GM12878 (cell line): ENCODE results near the gene KCNA5. TPM values are rescaled to one million over a fixed set of nuclear protein-coding genes. Genes with fewer than 3 reads are reported as not detected.

ENCODE experiments used
- ATAC-seq: fragments of 200-7000 bp; cut with Tn5 transposase; 3 replicates; pipeline ENCODE4 v1.9.1; 2020; ENCODE audit warnings: mild to moderate bottlenecking, moderate library complexity
- BruUV-seq: library from RNA; stranded (reverse); fragments of 400-500 nt; replicated peaks from 2 replicates; lab custom pipeline; 2021; lab: Mats Ljungman, UMichigan
- CTCF ChIA-PET: fragments of 300-600 bp; sonication (Branson Sonifier 250); formaldehyde crosslinking; extraction: SDS; loops from one replicate; lab custom pipeline; 2021; ENCODE audit warnings: inconsistent platforms; lab: Yijun Ruan, JAX
- POLR2A ChIA-PET: fragments of 350-600 bp; formaldehyde crosslinking; extraction: SDS; loops from one replicate; lab custom pipeline; 2021; ENCODE audit warnings: inconsistent platforms; lab: Charles Lee
- RAD21 ChIA-PET: fragments of 300-600 bp; sonication (Branson Sonifier 250); formaldehyde crosslinking; loops from one replicate; lab custom pipeline; 2023; ENCODE audit warnings: antibody characterized with exemption; ENCODE audit not compliant: unreplicated experiment; lab: Charles Lee
- SMC1A ChIA-PET: fragments of 300-600 bp; sonication (Branson Sonifier 250); formaldehyde crosslinking; loops from one replicate; lab custom pipeline; 2023; ENCODE audit not compliant: unreplicated experiment, uncharacterized antibody; lab: Charles Lee
- DNase-seq: peaks from one replicate; pipeline ENCODE4 v3.0.0-alpha.2; 2011; ENCODE audit warnings: low read depth, low spot score
- FAIRE-seq: peaks from 3 replicates; lab custom pipeline; 2011; peaks lifted over from hg19 to GRCh38; lab: Jason Lieb, UNC
- H2AFZ ChIP-seq: 2 replicates; pipeline ENCODE4 v1.6.0; 2011; ENCODE audit warnings: low read depth, low read length, control low read depth; ENCODE audit not compliant: control insufficient read depth
- H3K27ac ChIP-seq: 2 replicates; pipeline ENCODE4 v1.5.1; 2011; ENCODE audit warnings: control low read depth; ENCODE audit not compliant: control insufficient read depth, insufficient read depth
- H3K27me3 ChIP-seq, 2 experiments: replicated peaks in 1 of 2; 2 replicates each; pipeline versions ENCODE4 v1.6.0 to v1.6.1; 2011; ENCODE audit warnings: low read length in 1 of 2; ENCODE audit not compliant: control insufficient read depth in 2 of 2, insufficient read depth in 2 of 2
- H3K36me3 ChIP-seq, 2 experiments: 2 replicates each; pipeline ENCODE4 v1.5.1; 2011; ENCODE audit warnings: low read length in 1 of 2; ENCODE audit not compliant: control insufficient read depth in 2 of 2, insufficient read depth in 2 of 2
- H3K4me1 ChIP-seq: 2 replicates; pipeline ENCODE4 v1.6.1; 2011; ENCODE audit warnings: mild to moderate bottlenecking, low read length, moderate library complexity, mixed read lengths; ENCODE audit not compliant: control insufficient read depth, insufficient read depth
- H3K4me2 ChIP-seq: 2 replicates; pipeline ENCODE4 v1.6.0; 2011; ENCODE audit warnings: control low read depth; ENCODE audit not compliant: control insufficient read depth, insufficient read depth
- H3K4me3 ChIP-seq: fragments of 200-600 bp; sonication (generic); 2 replicates; pipeline ENCODE4 v1.5.1; 2016
- H3K79me2 ChIP-seq: 2 replicates; pipeline ENCODE4 v1.6.0; 2011; ENCODE audit warnings: low read length; ENCODE audit not compliant: control insufficient read depth, insufficient read depth
- H3K9ac ChIP-seq: 2 replicates; pipeline ENCODE4 v1.8.0; 2011; ENCODE audit warnings: low read length, control low read depth, mixed read lengths; ENCODE audit not compliant: control insufficient read depth, insufficient read depth
- H3K9me3 ChIP-seq: replicated peaks from 3 replicates; pipeline ENCODE4 v1.5.1; 2011; ENCODE audit warnings: mild to moderate bottlenecking, low read length; ENCODE audit not compliant: control insufficient read depth, insufficient read depth
- H4K20me1 ChIP-seq: 2 replicates; pipeline ENCODE4 v1.6.0; 2011; ENCODE audit not compliant: control insufficient read depth, insufficient read depth
- ATF3 ChIP-seq: IDR thresholded peaks from 2 replicates; pipeline ENCODE4 v1.6.1; 2011; ENCODE audit warnings: low read depth, mild to moderate bottlenecking, low read length, moderate library complexity, borderline replicate concordance; ENCODE audit errors: extremely low read depth
- BCL11A ChIP-seq: IDR thresholded peaks from 2 replicates; pipeline ENCODE4 v1.6.1; 2011; ENCODE audit warnings: low read depth, low read length
- E2F4 ChIP-seq: IDR thresholded peaks from 2 replicates; pipeline ENCODE4 v1.6.1; 2012; ENCODE audit warnings: low read depth, low read length, improper control_type of control experiment
- PML ChIP-seq: IDR thresholded peaks from 2 replicates; pipeline ENCODE4 v1.6.1; 2012; ENCODE audit warnings: low read length, inconsistent platforms
- ZBED1 ChIP-seq: IDR thresholded peaks from 2 replicates; pipeline ENCODE4 v1.6.1; 2016; ENCODE audit warnings: borderline replicate concordance
- ZNF592 ChIP-seq: fragments of 450-650 bp; IDR thresholded peaks from 2 replicates; pipeline ENCODE4 v1.6.1; 2017; ENCODE audit warnings: mild to moderate bottlenecking, moderate library complexity
- WGBS: methylation state at CpG from one replicate; pipeline ENCODE4 v1.1.6; 2016; ENCODE audit warnings: low lambda C conversion rate; ENCODE audit not compliant: insufficient replicate concordance, insufficient coverage; ENCODE audit errors: missing lambda C conversion rate; 5-methylcytosine and 5-hydroxymethylcytosine counted together
- in situ Hi-C: fragments of 300-500 bp; cut with MboI; formaldehyde crosslinking; loops from 9 replicates; pipeline ENCODE4 v1.14.3; 2018; ENCODE audit warnings: mixed read lengths
- intact Hi-C: fragments of 100-400 bp; cut with micrococcal nuclease; formaldehyde crosslinking; loops from one replicate; pipeline ENCODE4 v1.14.2; 2022; ENCODE audit not compliant: unreplicated experiment
- polyA plus RNA-seq, 11 experiments: library from polyadenylated mRNA; depleted of rRNA in 4 of 11; unstranded in 6 of 11; stranded (reverse) in 5 of 11; fragments of >200 nt; fragmentation: Nextera tagmentation in 4 of 11; fragmentation: Illumina TruSeq in 1 of 11; extraction: Ambion mirVana in 4 of 11; extraction: Trizol in 1 of 11; gene quantifications; 1 replicate in 1 of 11; 2 replicates in 10 of 11; pipeline versions ENCODE4 v1.2.1 to v1.2.3, GENCODE V29; 2011 to 2016; ENCODE audit warnings: inconsistent platforms in 2 of 11, missing spikeins in 2 of 11, low read depth in 1 of 11
- total RNA-seq, 4 experiments: library from RNA; depleted of rRNA in 3 of 4; stranded (reverse); fragments of >200 nt in 3 of 4; fragmentation: Illumina TruSeq in 1 of 4; extraction: Trizol in 1 of 4; gene quantifications; 2 replicates each; pipeline versions ENCODE4 v1.2.1 to v1.2.3, GENCODE V29; 2013 to 2021

The KCNA5 gene
- total and polyA plus RNA-seq, 10 of the 15 experiments (the other 5 are each of a cell fraction or from before 2014, with no cell fraction given), result 0.11 to 0.56 (median 0.19) TPM; not detected in 4

GRCh38 chr12:5085896-5086295 lies 42.2 kb downstream of the KCNA5 start (continued):
- TF ChIP-seq ZNF592, result no peak
- TF ChIP-seq ATF3, result no peak
- no peak for TF ChIP-seq BCL11A

- no TSS peak for BruUV-seq
- in situ Hi-C loops, result loop anchor here (5.0 kb wide), 1 partner anchor 66 kb away; no protein-coding TSS in a partner anchor
- FAIRE-seq, result no peak
- Histone ChIP-seq H3K9ac (no peak overlapping the region), H3K27me3 (peaks cover 0 to 3% of the 10 kb centered on the region in 2 experiments; a peak in 2 of 4 replicates), H3K4me2 (no peak overlapping the region), H3K4me3 (no peak overlapping the region), H3K79me2 (no peaks in the 10 kb centered on the region), H2AFZ (no peak overlapping the region), H3K4me1 (no peaks in the 10 kb centered on the region; the same call in 1 of the 2 replicates), H3K9me3 (no peaks in the 10 kb centered on the region), H3K36me3 (no peaks in the 10 kb centered on the region)
- ChIA-PET RAD21 (no interaction called here), SMC1A (no interaction called here), CTCF (interaction anchor here (2.0 kb wide), 1 partner anchor 231 kb away, joined by 6 read pairs; no protein-coding TSS in a partner anchor)
- no peak for ATAC-seq
- DNase-seq, result no peak
- WGBS, result 17% methylated on average over 16 of the region's 16 CpGs
- no peak for TF ChIP-seq E2F4
- no peak for TF ChIP-seq ZBED1
- no peak for TF ChIP-seq PML
- TF ChIP-seq, all 136 proteins: peak for 0
- H4K20me1 ChIP-seq, result 0 out of 2 replicates have a peak, but pooled peaks cover 3% of the 10 kb centered on the region
- H3K27ac ChIP-seq, result no peak overlapping the region
- intact Hi-C loops, result no loop called here
- POLR2A ChIA-PET, result no interaction called here
These were observed 44.3 kb downstream of the KCNA5 start for GRCh38 chr12:5087831-5088554.
